Fibroblast of skin of left quadriceps (primary cell): ENCODE results near the gene TRIM24.
"Not testable (repeated sequence)": the region's sequence is repeated elsewhere in the genome, so short reads cannot be mapped to it uniquely, and the experiment has no call there.

Experiments used
- DNase-seq, 2 experiments: peaks; one replicate each; pipeline ENCODE4 v3.0.0-alpha.2; 2013; ENCODE audit warnings: low read depth in 2 of 2

The TRIM24 gene

DNA sequence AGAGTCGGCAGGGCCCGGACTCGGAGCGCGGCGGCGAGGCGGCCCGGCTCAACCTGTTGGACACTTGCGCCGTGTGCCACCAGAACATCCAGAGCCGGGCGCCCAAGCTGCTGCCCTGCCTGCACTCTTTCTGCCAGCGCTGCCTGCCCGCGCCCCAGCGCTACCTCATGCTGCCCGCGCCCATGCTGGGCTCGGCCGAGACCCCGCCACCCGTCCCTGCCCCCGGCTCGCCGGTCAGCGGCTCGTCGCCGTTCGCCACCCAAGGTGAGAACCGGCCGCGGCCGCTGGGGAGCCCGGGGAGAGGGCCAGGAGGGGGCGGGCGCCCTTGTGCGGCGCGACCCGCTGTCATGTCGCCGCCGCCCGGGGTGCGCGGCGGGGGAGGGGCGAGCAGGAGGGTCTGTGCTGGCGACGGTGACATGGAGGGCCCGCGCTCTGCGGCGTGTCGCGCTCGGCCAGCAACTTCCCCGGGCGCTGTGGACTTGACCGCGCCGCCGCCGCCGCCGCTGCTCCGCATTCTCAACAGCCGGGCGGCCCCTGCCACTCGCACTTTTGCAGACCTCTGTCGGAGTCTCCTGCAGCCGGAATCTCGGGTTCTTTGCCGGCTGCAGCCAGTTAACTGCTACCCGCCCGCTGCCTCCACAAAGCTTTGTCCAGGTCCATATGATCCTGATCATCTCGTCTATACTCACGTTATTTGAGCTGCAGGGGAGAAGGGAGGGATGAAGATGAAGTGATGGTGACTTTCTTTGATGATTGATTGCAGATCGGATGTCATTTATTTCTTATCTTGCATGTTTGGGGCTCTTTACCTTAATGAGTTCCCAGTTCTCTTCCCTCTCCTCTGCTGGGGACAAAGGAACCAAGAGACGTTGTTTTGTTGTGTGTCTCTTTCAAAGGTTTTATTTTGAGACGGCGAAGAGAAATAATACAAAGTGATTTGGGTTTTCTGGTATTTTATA lies 869 bp downstream of the TRIM24 start:
- DNase-seq, result peak; percentile 4 to 14

DNA sequence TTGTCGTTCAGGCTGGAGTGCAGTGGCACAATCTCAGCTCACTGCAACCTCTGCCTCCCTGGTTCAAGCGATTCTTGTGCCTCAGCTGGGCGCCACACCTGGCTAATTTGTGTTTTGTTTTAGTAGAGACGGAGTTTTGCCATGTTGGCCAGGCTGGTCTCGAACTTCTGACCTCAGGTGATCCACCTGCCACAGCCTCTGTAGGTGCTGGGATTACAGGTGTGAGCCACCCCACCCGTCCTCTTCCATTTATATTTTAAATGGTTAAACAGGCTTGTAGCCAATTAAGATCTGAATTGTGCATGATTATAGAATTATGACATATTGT lies 3.2 kb downstream of the TRIM24 start:
- not testable (repeated sequence) for DNase-seq

- DNase-seq, result no peak
Observed at GRCh38 chr7:138465046-138465445, 5.0 kb downstream of the TRIM24 start.

GRCh38 chr7:138466069-138466756 lies 6.2 kb downstream of the TRIM24 start:
- DNase-seq, result not testable (repeated sequence)

DNA sequence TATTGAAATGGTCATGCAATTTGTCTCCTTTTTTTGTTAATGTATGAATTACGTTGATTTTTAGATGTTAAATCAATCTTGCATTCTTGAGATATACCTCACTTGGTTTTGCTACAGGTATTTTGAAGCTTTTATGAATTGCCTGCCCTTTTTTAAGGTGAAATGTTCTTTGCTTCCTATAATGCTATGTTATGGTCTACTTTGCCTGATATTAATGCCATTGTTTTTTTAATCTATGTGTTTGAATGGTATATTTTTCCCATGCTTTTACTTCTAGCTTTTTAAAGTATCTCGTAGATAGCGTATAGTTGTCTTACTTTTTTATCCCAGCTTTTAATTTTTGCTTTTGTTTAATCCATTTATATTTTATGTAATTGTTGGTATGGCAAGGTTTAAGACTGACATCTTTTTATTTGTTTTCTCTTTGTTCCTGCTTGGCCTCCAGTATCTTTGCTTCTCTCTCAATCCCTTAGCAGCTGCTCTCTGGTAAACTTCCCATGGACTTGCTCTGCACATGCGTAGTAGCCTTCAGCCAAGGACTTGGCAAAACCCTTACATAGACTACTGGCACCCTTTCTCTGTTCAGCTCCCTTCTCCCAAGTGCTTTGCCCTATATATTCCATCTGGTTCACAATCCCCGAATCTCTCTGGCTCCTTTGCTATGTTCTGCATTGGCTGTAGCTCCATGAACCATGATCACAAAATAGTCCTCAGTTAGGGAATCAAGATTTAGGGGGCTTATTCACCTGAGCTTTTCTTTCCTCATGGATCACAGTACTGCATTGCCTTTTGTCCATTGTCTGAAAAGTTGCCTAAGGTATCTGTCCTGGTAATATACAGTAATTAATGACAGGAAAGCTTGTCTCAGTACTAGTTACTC lies 8.4 kb downstream of the TRIM24 start:
- DNase-seq, result no peak

GRCh38 chr7:138470391-138471157 lies 10.5 kb downstream of the TRIM24 start:
- no peak for DNase-seq

- no peak for DNase-seq
Observed at GRCh38 chr7:138472292-138473079, 12.4 kb downstream of the TRIM24 start.

DNA sequence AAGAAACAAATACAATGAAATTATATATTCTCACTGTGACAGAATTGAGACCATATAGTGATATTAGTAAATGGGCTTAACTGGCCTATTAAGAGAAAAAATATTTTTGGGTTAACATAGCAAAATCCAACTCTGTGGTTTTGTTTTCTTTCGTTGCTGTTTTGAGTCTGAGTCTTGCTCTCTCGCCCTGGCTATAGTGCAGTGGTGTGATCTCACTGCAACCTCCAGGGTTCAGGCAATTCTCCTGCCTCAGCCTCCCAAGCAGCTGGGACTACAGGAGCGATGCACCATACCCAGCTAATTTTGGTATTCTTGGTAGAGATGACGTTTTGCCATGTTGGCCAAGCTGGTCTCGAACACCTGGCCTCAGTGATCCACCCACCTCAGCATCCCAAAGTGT lies 15.3 kb downstream of the TRIM24 start:
- DNase-seq, result no peak

DNA sequence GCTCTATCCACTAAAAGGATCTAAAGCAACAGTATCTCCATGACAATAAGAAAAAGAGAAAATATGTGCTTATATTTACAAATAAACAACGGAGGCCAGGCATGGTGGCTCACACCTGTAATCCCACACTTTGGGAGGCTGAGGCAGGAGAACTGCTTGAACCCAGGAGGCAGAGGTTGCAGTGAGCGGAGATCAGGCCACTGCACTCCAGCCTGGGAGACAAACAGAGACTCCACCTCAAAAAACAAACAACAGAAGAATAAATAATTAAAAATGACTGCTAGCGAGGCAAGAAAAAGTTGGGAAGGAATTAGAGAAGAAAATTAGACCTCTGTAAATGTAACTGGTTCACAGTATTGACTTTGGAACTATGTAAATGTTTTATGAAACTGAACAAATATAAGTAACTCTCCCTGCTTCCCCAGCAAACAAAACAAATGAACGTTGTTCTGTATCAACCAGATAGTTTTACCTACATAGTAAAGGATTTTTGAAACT lies 17.1 kb downstream of the TRIM24 start:
- DNase-seq, result no peak

- DNase-seq, result no peak
Observed at GRCh38 chr7:138477581-138477980, 17.5 kb downstream of the TRIM24 start.

DNA sequence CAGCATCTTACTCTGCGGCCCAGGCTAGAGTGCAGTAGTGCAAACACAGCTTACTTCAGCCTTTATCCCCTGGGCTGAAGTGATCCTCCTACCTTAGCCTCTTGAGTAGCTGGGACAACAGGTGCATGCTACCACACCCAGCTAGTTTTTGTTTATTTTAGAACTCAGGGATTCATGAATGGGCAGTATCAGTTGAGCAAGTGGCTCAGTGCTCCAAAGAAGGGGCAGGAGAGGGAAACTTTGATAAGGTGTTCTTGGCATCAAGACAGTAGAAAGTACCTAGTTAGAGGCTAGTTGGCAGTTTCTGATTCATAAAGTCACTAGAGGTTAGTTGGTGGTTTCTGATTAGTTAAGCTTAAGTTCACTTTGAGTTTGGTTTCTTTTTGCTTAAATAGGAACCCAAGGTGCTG lies 18.4 kb downstream of the TRIM24 start:
- no peak for DNase-seq

DNA sequence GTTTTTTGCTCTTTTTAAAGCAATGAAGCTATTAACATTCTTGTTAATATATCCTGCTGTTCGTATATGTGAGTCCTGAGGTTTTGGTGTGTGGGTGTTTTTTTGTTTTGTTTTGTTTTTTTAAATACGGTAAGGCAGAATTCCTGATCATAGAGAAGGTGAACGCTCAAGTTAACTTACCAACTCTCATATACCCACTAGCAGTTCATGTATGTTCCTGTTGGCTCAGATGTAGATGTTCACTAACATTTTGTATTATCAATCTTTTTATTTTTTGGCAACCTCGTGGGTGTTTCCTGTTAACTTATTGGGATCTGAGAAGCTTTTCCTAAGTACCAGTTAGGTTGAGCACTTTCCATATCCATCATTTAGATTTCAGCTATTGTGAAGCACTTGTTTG lies 20.5 kb downstream of the TRIM24 start:
- no peak for DNase-seq

DNA sequence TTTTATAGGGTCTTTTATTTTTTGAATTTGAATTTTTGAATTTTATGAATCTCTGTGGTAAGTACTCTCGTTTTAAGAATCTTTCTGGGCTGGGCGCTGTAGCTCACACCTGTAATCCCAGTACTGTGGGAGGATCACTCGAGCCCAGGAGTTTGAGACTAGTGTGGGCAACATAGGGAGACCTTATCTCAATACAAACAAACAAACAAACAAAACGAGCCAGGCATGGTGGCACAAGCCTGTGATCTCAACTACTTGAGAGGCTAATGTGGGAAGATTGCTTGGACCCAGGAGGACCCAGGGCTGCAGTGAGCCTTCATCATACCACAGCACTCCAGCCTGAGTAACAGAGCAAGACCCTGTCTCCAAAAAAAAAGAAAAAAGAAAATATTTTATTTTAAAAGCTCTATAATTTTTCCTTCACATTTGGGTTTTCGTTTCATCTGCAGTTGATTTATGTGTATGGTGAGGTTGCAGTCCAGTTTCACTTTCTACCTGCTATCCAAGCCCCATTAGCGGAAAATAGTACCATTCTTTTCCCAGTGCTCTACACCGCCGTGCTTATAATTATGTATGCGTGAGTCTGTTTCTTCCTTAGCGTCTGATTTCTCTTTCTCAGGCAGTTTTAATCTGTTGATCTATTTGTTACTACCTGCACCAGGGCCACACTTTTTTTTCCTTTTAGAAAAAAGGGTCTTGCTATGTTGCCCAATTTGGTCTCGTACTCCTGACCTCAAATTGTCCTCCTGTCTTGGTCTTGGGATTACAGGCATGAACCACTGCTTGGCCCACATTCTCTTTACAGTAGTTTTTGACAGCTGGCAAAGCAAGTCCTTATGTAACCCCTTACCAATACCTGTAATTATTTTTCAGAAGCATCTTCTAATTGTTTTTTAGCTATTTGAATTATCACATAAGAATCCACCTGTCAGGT lies 21.7 kb downstream of the TRIM24 start:
- DNase-seq, result no peak

GRCh38 chr7:138483531-138483930 lies 23.5 kb downstream of the TRIM24 start:
- DNase-seq, result no peak

GRCh38 chr7:138485508-138485907 lies 25.4 kb downstream of the TRIM24 start:
- not testable (repeated sequence) for DNase-seq

DNA sequence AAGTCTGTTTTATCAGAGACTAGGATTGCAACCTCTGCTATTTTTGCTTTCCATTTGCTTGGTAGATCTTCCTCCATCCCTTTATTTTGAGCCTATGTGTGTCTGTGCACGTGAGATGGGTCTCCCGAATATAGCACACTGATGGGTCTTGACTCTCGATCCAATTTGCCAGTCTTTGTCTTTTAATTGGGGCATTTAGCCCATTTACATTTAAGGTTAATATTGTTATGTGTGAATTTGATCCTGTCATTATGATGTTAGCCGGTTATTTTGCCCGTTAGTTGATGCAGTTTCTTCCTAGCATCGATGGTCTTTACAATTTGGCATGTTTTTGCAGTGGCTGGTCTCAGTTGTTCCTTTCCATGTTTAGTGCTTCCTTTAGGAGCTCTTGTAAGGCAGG lies 29.1 kb downstream of the TRIM24 start:
- not testable (repeated sequence) for DNase-seq

GRCh38 chr7:138491612-138492386 lies 31.7 kb downstream of the TRIM24 start:
- DNase-seq, result no peak

GRCh38 chr7:138492423-138492822 lies 32.4 kb downstream of the TRIM24 start:
- no peak for DNase-seq
